ENCODE results near the gene YPEL5.

The YPEL5 gene

GRCh38 chr2:30172627-30173026 lies 25.8 kb downstream of the YPEL5 start:
- no peak for DNase-seq

- DNase-seq = no peak
Observed at GRCh38 chr2:30177440-30177839, 30.6 kb downstream of the YPEL5 start.

- no peak for DNase-seq
Observed at GRCh38 chr2:30177956-30178355, 31.1 kb downstream of the YPEL5 start.

- no peak for DNase-seq
Observed at GRCh38 chr2:30178618-30179434, 32.0 kb downstream of the YPEL5 start.

GRCh38 chr2:30179536-30179935 lies 32.7 kb downstream of the YPEL5 start:
- no peak for DNase-seq

- no peak for DNase-seq
Observed at GRCh38 chr2:30180226-30180625, 33.4 kb downstream of the YPEL5 start.

GRCh38 chr2:30181176-30181575 lies 34.4 kb downstream of the YPEL5 start:
- DNase-seq = no peak

- DNase-seq = no peak
Observed at GRCh38 chr2:30184035-30184434, 37.2 kb downstream of the YPEL5 start.

GRCh38 chr2:30185178-30185577 lies 38.4 kb downstream of the YPEL5 start:
- DNase-seq = no peak

- no peak for DNase-seq
Observed at GRCh38 chr2:30188292-30188691, 41.5 kb downstream of the YPEL5 start.

- DNase-seq = no peak
Observed at GRCh38 chr2:30190637-30191036, 43.8 kb downstream of the YPEL5 start.

GRCh38 chr2:30191107-30191506 lies 44.3 kb downstream of the YPEL5 start:
- DNase-seq = no peak

GRCh38 chr2:30191819-30192271 lies 45.0 kb downstream of the YPEL5 start:
- no peak for DNase-seq

GRCh38 chr2:30192314-30192713 lies 45.5 kb downstream of the YPEL5 start:
- DNase-seq = no peak

- DNase-seq = no peak
Observed at GRCh38 chr2:30193104-30193681, 46.4 kb downstream of the YPEL5 start.

GRCh38 chr2:30194421-30194820 lies 47.6 kb downstream of the YPEL5 start:
- no peak for DNase-seq

GRCh38 chr2:30195016-30195415 lies 48.2 kb downstream of the YPEL5 start:
- no peak for DNase-seq

- no peak for DNase-seq
Observed at GRCh38 chr2:30197570-30198192, 50.9 kb downstream of the YPEL5 start.

- DNase-seq = no peak
Observed at GRCh38 chr2:30201990-30202389, 55.2 kb downstream of the YPEL5 start.

- no peak for DNase-seq
Observed at GRCh38 chr2:30203156-30203555, 56.3 kb downstream of the YPEL5 start.

GRCh38 chr2:30204281-30204680 lies 57.5 kb downstream of the YPEL5 start:
- DNase-seq = no peak

GRCh38 chr2:30205456-30205855 lies 58.6 kb downstream of the YPEL5 start:
- no peak for DNase-seq

GRCh38 chr2:30206461-30207430 lies 59.9 kb downstream of the YPEL5 start:
- DNase-seq = peak in 1 of 2 experiments; percentile 16

All from Kasumi-1 (cell line).